Activated CD4-positive, alpha-beta T cell treated with anti-CD3 and anti-CD28 coated beads for 1 hour (primary cell): ENCODE data around the gene SNX3.
"Not testable (repeated sequence)": the region's sequence is repeated elsewhere in the genome, so short reads cannot be mapped to it uniquely, and the experiment has no call there.

Experiments
- DNase-seq: peaks from one replicate; pipeline ENCODE4 v3.0.0-alpha.2; 2020

Gene SNX3

DNA sequence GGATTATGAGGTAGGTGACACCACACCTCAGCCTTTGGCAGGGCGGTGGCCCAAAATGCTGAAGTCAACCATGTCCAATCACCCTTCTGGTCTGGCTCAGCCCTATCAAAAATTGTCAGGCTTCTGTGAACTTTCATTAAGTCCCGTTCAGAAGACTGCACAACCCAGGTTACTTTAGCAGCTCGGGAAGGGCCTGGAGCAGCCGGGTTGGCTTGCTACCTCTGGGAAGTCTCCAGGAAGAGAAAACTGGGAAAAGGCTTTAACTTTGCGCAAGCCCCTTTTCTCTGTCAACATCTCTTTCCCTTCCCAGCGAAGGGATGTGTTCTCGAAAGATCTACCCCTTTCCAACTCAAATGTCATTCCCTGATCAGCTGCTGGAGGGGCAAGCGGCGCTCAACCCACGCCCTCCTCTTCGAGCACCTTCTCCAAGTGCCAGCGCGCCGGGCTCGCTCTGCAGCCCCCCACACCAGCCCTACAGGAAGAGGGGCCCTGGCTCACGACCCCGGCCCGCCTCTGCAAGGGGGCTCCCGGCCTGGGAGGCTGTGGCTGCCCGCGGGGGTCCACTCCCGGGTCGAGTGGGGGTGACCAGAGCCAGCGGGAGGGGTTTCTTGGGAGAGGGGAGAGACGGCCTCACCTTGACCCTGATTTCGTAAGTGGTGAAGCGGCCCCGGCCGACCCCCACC, 573 bp downstream of the SNX3 start:
- DNase-seq, result peak; percentile 12

DNA sequence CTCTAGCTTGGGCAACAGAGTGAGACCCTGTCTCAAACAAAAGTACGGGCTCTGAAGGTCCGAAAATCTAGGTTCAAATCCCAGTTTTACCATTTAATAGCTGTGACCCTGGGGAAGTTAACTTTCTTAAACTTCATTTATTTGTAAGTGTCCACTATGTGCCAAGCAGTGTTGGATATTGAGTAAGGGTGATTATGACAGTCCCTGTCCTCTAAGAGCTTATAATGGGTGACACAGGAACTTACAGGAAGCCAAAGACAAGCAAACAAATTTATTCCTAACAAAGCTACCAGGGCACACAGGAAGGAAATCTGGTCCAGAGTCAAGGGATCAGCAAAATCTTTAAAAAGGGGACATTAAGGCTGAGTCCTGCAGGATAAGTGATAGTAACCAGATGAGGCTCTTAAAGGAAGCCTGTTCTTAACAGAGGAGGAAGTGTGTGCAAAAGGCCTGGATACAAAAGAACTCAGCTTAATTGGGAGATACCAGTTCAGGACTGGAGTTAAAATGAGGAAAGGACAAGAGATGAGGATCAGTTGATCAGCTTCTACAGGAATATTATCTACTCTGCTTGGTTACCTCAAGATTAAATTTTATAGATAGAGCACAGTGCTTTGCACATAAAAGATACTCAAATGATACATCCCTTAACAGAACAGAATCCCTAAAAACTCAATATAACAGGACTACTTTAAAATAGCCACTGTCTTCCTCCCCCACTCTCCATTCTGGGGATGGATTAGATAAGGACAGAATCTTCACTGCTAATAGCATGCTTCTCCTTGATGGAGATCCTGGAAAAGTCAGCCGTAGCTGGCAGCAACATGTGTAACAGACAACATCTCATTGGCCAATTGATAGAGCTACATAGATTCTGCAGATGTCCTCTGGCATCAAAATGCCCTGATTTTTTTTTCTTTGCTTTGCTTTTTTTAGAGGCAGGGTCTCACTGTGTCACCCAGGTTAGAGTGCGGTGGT, 6.1 kb downstream of the SNX3 start:
- no peak for DNase-seq

DNA sequence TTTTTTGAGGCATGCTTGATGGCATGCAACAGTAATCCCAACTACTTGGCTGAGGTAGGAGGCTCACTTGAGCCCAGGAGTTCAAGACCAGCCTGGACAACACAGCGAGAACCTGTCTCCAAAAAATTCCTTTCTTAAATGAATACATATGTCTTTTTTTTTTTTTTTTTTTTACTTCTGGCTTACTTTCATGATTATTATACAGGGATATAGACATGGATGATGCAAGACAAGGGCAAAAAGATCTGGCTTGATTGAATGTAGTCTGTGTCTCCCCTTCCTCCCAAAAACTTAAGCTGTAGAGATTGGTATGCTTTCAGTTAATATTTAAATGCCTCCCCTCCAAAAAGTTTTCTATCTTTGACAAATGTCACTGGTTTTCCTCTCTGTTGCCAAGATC, 7.6 kb downstream of the SNX3 start:
- DNase-seq, result no peak

DNA sequence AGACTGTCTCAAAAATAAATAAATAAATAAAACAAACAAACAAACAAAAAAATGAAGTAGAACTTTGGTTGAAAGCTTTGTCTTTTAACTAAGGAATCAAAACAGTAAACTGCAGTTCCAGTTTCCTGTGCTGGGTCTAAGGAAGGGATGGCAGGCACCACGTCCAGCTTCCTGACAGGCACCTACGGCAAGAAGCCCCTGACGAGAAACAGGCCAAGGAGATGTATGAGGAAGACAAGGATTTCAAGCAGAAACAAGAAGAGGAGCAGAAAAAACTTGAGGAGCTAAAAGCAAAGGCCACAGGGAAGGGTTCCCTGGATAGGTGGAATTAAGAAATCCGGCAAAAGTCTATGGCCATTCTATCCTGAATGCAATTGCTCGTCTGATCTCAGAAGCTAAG, 8.8 kb downstream of the SNX3 start:
- DNase-seq, result no peak

DNA sequence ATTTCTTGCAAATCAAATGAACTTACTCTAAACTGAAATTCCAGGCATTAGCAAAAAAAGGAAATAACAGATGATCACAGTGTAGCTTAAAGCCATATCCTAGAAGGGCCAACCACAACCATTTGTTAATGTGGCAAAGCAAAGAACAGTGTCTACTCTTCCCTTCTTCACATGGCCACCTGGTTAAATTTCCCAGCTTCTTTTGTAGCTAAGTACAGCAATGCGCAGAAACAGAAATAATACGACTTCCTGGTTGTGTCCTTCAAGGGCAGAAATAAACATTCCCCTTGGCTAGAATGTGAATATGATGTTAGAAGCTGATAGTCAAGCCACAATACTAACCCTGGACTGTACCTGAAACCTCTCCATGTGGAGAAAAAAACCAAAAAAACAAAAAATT, 9.6 kb downstream of the SNX3 start:
- DNase-seq, result no peak

DNA sequence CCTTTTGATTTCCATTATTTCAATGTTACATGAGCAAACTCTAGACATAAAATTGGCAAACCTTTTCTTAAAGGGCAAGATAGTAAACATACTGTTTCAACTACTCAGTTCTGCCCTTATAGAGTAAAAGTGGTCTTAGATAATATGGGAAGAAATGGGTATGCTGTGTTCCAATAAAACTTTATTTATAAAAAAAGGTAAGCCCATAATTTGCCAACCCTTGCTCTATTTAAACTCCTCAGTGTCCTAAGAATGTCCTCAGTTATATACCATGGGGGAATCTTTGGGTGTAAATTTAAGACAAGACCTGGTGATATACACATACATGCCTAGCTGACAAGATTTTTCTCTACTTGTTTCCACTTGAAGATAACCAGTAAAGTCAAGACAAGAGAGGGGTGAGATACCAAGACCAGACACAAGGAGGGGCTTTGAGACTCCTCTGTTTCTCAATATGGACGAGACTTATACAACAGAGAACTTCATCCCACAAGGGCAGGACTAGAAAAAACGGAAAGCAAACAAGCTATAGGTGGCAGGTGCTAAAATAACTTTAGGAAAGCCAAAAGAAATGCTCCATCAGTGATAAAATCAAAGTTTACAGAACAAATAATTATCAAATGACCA, 10.5 kb downstream of the SNX3 start:
- no peak for DNase-seq

DNA sequence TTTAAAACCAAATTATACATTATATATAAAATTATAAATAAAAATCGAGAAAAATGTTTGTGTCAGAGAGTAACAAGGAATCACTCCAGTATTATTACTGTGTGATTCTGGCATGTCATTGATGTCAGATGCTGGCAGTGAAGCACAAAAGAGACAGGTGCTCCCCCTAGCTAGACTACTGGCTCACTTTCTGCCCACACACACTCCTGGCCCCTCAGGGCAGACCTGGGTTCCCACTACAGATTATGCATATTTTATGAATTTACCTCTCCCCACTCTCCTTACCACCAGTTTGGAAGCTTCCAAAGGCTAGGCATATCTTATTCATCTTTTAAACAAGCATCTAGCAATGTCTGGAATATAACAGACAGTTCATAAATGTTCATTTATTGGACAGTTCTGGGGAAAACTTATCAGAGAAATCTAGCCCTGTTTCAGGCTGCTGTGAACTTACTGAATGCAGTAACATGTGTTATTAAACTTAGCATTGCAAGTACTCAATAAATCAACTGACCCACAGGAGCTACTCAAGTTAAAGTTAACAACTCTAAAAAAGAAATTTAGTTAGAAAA, 12.8 kb downstream of the SNX3 start:
- no peak for DNase-seq

DNA sequence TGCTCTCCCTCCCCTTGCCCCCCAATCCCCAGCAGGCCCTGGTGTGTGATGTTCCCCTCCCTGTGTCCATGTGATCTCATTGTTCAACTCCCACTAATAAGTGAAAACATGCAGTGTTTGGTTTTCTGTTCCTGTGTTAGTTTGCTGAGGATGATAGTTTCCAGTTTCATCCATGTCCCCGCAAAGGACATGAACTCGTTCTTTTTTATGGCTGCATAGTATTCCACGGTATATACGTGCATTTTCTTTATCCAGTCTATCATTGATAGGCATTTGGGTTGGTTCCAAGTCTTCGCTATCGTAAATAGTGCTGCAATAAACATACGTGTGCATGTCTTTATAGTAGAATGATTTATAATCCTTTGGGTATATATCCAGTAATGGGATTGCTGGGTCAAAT, 15.7 kb downstream of the SNX3 start:
- DNase-seq, result not testable (repeated sequence)

DNA sequence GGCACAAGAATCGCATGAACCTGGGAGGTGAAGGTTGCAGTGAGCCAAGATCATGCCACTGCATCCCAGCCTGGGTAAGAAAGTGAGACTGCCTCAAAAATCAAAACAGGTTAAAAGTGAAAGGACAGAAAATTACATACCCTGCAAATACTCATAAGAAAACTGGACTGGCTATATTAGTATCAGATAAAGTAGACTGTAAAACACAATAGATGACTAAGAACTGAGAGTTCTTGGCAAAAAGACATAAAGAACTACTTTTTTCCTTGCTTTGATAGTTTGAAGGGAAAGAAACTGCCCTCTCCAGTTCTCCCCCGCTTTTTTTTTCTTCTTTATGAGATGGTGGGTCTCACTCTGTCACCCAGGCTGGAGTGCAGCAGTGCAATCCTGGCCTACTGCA, 17.0 kb downstream of the SNX3 start:
- no peak for DNase-seq

DNA sequence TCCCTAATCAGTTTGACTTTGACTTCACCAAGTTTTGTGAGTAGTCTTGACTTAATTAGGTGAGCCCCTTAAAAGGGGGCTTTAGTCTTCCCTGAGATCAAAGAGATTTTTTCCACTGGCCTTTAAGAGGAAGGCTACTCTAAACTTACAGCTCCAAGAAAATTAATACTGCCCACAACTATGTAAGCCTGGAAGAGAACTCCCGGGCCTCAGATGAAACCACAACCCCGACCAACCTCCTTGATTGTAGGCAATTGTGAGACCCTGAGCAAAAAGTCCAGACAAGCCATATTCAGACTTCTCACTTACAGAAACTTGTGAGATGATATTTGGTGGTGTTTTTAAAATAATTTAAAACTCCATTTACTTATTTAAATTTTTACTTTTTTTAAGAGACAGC, 18.1 kb downstream of the SNX3 start:
- no peak for DNase-seq

DNA sequence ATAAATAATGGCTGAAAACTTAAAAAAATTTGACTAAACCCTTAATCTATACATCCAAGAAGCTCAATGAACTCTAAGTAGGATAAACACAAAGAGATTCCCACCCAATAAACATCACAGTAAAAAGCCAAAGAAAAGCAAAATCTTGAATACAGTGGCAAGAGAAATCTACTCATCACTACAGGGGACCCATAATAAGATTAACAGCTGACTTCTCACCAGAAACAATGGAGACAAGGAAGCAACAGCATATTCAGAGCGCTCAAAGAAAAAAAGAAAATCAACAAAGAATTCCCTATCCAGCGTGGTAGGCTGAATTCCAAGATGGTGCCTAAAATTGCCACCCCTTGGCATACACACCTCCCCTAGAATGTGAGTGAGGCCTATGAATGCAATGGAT, 18.6 kb downstream of the SNX3 start:
- no peak for DNase-seq

DNA sequence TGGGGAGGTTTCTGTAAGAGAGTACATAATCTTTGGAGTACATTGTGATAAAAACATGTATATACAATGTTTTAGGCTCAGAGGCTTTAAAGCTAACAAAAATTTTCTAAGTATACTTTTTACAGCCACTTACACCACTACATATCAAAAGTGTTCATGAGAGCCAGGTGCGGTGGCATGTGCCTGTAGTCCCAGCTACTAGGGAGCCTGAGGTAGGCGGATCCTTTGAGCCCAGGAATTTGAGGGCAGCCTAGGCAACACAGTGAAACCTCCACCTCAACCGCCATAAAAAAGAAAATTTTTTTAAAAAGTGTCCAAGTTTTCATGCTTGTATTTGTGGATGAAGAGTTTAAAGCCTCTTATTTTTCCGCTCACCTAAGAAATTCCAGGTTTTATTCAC, 22.5 kb downstream of the SNX3 start:
- no peak for DNase-seq

DNA sequence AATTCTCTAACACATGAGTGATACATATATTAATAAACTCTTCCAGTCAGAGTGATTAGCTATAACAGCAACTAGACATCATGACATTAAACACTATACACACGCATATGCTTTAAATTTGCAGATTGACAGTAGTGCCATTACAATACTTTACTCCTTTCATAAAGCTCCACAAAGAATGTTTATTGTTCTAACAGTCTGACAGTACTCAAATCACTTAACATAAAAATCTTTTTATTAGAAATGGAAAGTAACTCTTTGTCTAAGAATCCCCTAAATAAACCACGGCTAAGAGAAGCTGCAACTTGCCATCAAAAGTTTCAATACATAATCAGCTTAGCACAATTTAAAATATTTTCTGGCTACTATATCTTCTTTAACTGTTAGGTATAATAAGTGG, 24.0 kb downstream of the SNX3 start:
- DNase-seq, result no peak

DNA sequence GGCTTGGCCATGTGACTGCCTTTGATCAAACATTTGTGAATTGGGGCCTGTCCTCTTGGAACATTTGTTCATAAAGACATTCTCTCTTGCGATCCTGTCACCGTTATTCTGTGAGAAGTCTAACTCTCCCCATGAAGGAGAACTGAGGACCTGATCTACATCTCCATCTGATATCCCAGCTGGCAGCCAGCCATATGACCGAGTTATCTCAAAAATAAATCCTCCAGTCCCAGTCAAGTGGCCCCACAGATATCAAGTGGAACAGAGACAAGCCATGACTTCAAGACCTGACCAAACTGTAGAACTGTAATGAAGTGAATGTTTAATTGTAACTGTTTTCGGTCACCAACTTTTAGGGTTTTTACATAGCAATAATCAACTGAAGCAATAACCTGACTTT, 25.7 kb downstream of the SNX3 start:
- DNase-seq, result no peak

DNA sequence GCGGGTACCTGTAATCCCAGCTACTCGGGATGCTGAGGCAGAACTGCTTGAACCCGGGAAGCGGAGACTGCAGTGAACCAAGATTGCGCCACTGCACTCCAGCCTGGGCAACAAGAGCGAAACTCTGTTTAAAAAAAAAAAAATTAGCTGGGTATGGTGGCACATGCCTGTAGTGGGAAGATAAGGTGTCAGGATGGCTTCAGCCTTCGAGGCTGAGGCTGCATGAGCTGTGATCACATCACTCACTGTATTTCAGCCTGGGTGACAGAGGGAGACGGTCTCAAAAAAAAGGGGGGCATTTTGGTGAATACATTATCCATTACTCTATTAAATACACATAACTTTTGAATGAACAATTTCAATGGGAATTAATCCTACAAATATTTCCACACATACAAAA, 32.4 kb downstream of the SNX3 start:
- no peak for DNase-seq

DNA sequence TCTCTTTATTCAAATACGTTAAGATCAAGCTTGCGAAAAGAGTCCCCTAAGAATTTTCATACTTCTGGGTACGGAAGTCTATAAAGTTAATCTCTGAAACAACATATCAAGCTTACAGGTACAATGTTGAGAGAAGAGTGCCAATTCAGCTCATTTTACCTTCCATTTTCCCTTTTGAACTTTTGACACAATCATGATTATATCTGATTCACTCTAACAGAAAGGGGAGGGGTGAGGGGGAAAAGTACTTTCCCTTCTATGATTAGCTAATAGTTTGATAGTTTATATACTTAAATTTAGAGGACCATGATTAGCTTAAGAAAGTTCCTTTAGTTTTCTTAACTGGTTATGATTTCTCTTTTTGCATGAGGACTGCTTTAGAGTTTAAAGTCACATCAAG, 33.5 kb downstream of the SNX3 start:
- no peak for DNase-seq

DNA sequence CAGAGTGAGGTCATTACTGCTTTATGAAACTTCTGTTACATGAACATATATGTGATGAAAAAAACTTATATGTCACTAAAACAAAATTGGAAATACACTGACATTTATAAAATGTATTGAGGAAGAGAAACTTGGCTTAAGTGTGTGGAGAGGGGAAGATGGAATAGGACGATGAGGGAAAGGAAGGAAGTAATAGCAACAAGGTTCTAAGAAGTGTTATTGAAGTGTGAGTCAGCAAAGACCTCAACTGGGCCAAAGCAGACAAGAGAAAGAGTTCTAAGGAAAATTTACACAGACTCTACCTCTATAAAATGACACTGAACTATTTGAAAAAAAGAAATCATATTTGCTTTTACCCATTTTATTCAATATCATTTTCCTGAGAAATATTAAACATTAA, 38.3 kb downstream of the SNX3 start:
- DNase-seq, result no peak

DNA sequence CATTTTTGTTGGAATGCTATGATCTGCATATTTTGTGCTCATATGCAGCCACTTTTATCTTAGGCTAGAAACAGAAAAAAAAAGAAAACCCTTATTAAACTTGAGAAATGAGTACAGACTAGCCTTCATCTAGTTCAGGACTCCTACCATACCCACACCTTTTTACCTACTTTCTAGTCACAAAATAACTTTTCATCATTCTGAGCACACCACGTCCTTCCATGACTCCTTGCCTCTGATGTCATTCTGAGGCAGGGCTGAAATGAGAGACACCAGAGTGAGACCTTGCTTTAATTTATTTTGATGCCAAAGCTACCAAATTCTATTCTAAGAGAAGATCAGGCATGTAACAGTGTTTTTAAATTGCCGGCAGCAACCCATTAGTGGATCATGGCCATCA, 38.8 kb downstream of the SNX3 start:
- no peak for DNase-seq

DNA sequence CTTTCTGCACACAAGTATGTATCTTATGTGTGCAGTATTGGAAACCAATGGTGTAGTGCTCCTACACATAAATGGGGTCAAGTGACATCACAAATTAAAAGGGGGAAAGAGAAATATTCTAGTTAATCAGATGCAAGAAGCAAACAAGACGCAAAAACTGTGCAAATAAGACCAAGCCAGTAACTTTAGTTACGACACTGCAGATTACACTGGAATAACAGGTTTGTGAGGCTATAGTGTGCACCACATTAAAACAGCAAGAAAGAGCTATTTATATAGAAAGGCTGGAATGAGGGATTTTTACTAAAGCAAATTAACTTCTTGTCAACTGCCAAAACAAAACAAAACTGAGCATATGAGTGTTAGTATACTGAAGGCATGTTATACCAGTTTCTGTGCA, 49.2 kb downstream of the SNX3 start:
- DNase-seq, result no peak

DNA sequence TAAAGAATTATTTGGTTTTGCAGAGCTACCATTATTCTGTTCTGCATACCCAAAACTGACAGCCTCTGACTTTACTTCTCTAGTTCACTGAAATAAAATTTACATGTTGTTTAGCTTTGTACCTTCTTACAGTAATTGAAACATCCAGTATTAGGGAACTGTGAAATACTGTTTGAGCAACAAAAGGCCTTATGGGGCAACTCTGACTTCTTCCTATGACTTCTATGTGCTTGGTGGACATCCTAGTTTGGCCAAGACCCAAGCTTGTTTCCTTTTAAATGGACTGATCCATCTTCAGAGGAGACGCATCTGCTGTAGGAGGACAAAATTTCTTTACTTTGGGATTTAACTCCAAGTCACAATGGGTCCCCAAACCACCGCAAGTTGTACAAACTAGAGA, 50.3 kb downstream of the SNX3 start:
- no peak for DNase-seq

DNA sequence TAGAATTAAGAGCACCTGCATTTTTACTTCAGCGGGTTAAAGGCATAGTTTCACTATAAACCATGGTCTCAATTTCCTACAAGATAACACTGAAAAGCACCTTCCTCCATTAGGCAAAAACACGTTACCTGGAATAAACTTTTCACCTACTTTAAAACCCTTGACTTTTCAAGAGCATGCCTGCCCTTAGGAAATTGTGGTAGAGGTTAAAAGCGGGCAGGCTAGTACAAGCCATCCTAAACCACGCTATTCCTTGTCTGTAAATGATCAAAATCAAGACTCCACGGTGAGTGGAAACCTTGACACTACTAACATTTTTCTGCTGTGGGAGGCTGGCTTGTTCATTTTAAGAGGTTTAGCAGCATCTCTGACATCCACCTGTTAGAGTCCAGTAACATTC, 51.1 kb downstream of the SNX3 start:
- DNase-seq, result no peak

DNA sequence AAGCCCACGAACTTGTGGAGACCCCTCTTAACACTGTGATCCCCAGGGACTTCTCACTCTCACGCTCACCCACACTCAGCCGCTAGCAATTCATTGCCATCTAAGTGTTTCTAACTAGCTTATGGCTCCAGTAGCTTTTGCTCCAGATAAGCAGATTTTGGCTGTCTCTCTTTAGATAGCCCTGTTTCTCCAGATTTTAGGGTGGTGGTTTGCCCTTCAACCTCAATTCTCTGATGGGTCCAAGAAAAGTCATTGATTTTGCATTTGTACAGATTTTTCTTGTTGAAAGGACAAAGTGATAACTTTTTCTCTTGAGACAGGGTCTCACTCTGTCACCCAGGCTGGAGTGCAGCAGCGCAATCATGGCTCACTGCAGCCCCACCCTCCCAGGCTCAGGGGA, 53.8 kb downstream of the SNX3 start:
- DNase-seq, result no peak
